H9 (cell line): Measurements from ENCODE around the gene ERC1. TPM values are rescaled to one million over a fixed set of nuclear protein-coding genes. Genes with fewer than 3 reads are reported as not detected.

Experiments
- DNase-seq: peaks from one replicate; pipeline ENCODE4 v3.0.0-alpha.2; 2017
- H2AFZ ChIP-seq: one replicate; pipeline ENCODE4 v1.6.1; 2013; ENCODE audit warnings: mild to moderate bottlenecking, low read length, control low read depth, moderate library complexity
- H2AK5ac ChIP-seq: 2 replicates; pipeline ENCODE4 v1.6.1; 2013; ENCODE audit warnings: low read length, control low read depth, mixed read lengths; ENCODE audit not compliant: insufficient read length
- H2BK120ac ChIP-seq: one replicate; pipeline ENCODE4 v1.6.1; 2013; ENCODE audit warnings: low read depth, mild to moderate bottlenecking, low read length, control low read depth, inconsistent platforms; ENCODE audit not compliant: poor library complexity, severe bottlenecking
- H2BK12ac ChIP-seq: 2 replicates; pipeline ENCODE4 v1.6.1; 2013; ENCODE audit warnings: low read length, control low read depth, mixed read lengths, low read depth; ENCODE audit not compliant: insufficient read length
- H2BK15ac ChIP-seq: 2 replicates; pipeline ENCODE4 v1.6.1; 2013; ENCODE audit warnings: low read depth, low read length, control low read depth
- H2BK20ac ChIP-seq: one replicate; pipeline ENCODE4 v1.6.1; 2013; ENCODE audit warnings: low read depth, mild to moderate bottlenecking, low read length, control low read depth, inconsistent platforms; ENCODE audit not compliant: poor library complexity, severe bottlenecking
- H2BK5ac ChIP-seq: 2 replicates; pipeline ENCODE4 v1.6.1; 2013; ENCODE audit warnings: low read length, control low read depth, mixed read lengths; ENCODE audit not compliant: insufficient read length
- H3K14ac ChIP-seq: 2 replicates; pipeline ENCODE4 v1.6.1; 2013; ENCODE audit warnings: low read length, control low read depth; ENCODE audit not compliant: insufficient read depth
- H3K18ac ChIP-seq: 2 replicates; pipeline ENCODE4 v1.6.1; 2013; ENCODE audit warnings: low read depth, mild to moderate bottlenecking, mixed read lengths, low read length, control low read depth; ENCODE audit not compliant: insufficient read length
- H3K23ac ChIP-seq: 2 replicates; pipeline ENCODE4 v1.6.1; 2013; ENCODE audit warnings: low read length, control low read depth, mixed read lengths, low read depth; ENCODE audit not compliant: insufficient read length
- H3K23me2 ChIP-seq: 2 replicates; pipeline ENCODE4 v1.6.1; 2013; ENCODE audit warnings: low read depth, mild to moderate bottlenecking, mixed read lengths, low read length, control low read depth; ENCODE audit not compliant: insufficient read length, poor library complexity, severe bottlenecking
- H3K27ac ChIP-seq: 2 replicates; pipeline ENCODE4 v1.5.1; 2013; ENCODE audit warnings: low read length, control low read depth, mixed read lengths, low read depth; ENCODE audit not compliant: insufficient read length
- H3K27me3 ChIP-seq: 2 replicates; pipeline ENCODE4 v1.6.1; 2013; ENCODE audit warnings: low read length, control low read depth, inconsistent platforms; ENCODE audit not compliant: insufficient read depth
- H3K4ac ChIP-seq: 2 replicates; pipeline ENCODE4 v1.6.1; 2013; ENCODE audit warnings: low read depth, mild to moderate bottlenecking, control low read depth, inconsistent platforms, low read length, moderate library complexity
- H3K4me1 ChIP-seq: 2 replicates; pipeline ENCODE4 v1.6.1; 2013; ENCODE audit warnings: low read length, control low read depth, inconsistent platforms; ENCODE audit not compliant: insufficient read depth
- H3K4me2 ChIP-seq: 2 replicates; pipeline ENCODE4 v1.6.1; 2013; ENCODE audit warnings: low read length, control low read depth, mixed read lengths; ENCODE audit not compliant: insufficient read length, insufficient read depth
- H3K56ac ChIP-seq: 2 replicates; pipeline ENCODE4 v1.6.1; 2013; ENCODE audit warnings: low read depth, mild to moderate bottlenecking, mixed read lengths, low read length, control low read depth; ENCODE audit not compliant: insufficient read length
- H3K79me1 ChIP-seq: 2 replicates; pipeline ENCODE4 v1.6.1; 2013; ENCODE audit warnings: low read depth, mild to moderate bottlenecking, moderate library complexity, low read length, control low read depth, inconsistent platforms; ENCODE audit not compliant: insufficient read depth, poor library complexity, severe bottlenecking
- H3K79me2 ChIP-seq: 2 replicates; pipeline ENCODE4 v1.6.1; 2013; ENCODE audit warnings: low read length, control low read depth, inconsistent platforms; ENCODE audit not compliant: insufficient read depth
- H3K9ac ChIP-seq: 2 replicates; pipeline ENCODE4 v1.6.1; 2013; ENCODE audit warnings: low read length, control low read depth, mixed read lengths; ENCODE audit not compliant: insufficient read length; ENCODE audit errors: extremely low read depth
- H3K9me3 ChIP-seq: one replicate; pipeline ENCODE4 v1.6.1; 2013; ENCODE audit warnings: low read depth, low read length, inconsistent platforms; ENCODE audit not compliant: control insufficient read depth
- H3T11ph ChIP-seq: one replicate; pipeline ENCODE4 v1.6.1; 2013; ENCODE audit warnings: mild to moderate bottlenecking, low read length, control low read depth, inconsistent platforms
- H4K20me1 ChIP-seq: one replicate; pipeline ENCODE4 v1.6.1; 2013; ENCODE audit not compliant: control insufficient read depth, insufficient read length, insufficient read depth
- H4K5ac ChIP-seq: 2 replicates; pipeline ENCODE4 v1.6.1; 2013; ENCODE audit warnings: low read depth, mild to moderate bottlenecking, mixed read lengths, low read length, control low read depth; ENCODE audit not compliant: insufficient read length
- H4K8ac ChIP-seq: replicated peaks from 2 replicates; pipeline ENCODE4 v1.6.1; 2013; ENCODE audit warnings: low read length, control low read depth, mixed read lengths, low read depth; ENCODE audit not compliant: insufficient read length
- H4K91ac ChIP-seq: 2 replicates; pipeline ENCODE4 v1.6.1; 2013; ENCODE audit warnings: low read depth, mild to moderate bottlenecking, moderate library complexity, mixed read lengths, low read length, control low read depth; ENCODE audit not compliant: insufficient read length
- H3K27ac Mint-ChIP-seq, 3 experiments: 2 replicates in 2 of 3; 3 replicates in 1 of 3; pipeline ENCODE4 v1.8.0; 2020 to 2021; ENCODE audit warnings: mixed read lengths in 3 of 3, mild to moderate bottlenecking in 1 of 3, moderate library complexity in 1 of 3
- H3K27me3 Mint-ChIP-seq: 2 replicates; pipeline ENCODE4 v1.8.0; 2021; ENCODE audit warnings: low read depth, mild to moderate bottlenecking, moderate library complexity, mixed read lengths
- H3K36me3 Mint-ChIP-seq, 3 experiments: 2 replicates in 2 of 3; 3 replicates in 1 of 3; pipeline ENCODE4 v1.8.0; 2020 to 2021; ENCODE audit warnings: low read depth in 3 of 3, mixed read lengths in 3 of 3; ENCODE audit not compliant: insufficient read depth in 1 of 3
- H3K4me1 Mint-ChIP-seq, 2 experiments: 2 replicates each; pipeline ENCODE4 v1.8.0; 2020; ENCODE audit warnings: mixed read lengths in 2 of 2
- H3K4me3 Mint-ChIP-seq, 2 experiments: 2 replicates in 1 of 2; 3 replicates in 1 of 2; pipeline ENCODE4 v1.8.0; 2020 to 2021; ENCODE audit warnings: mild to moderate bottlenecking in 2 of 2, mixed read lengths in 2 of 2, moderate library complexity in 1 of 2
- H3K9me3 Mint-ChIP-seq, 2 experiments: 2 replicates in 1 of 2; 3 replicates in 1 of 2; pipeline ENCODE4 v1.8.0; 2020; ENCODE audit warnings: mild to moderate bottlenecking in 2 of 2, mixed read lengths in 2 of 2, moderate library complexity in 1 of 2
- CTCF ChIP-seq: fragments of 200-600 bp; sonication (generic); conservative IDR thresholded peaks from 3 replicates; pipeline ENCODE4 v1.8.0; 2021; ENCODE audit warnings: antibody characterized with exemption, mild to moderate bottlenecking
- WGBS: extraction: QIAGEN DNeasy Blood & Tissue Kit; methylation state at CpG from one replicate; pipeline ENCODE4 v1.1.7; 2013; ENCODE audit warnings: missing lambda C conversion rate, low lambda C conversion rate, mixed read lengths; ENCODE audit not compliant: insufficient read length; ENCODE audit errors: extremely low coverage; 5-methylcytosine and 5-hydroxymethylcytosine counted together
- total RNA-seq: library from RNA; stranded (reverse); gene quantifications from 2 replicates; pipeline ENCODE4 v1.2.1, GENCODE V29; 2021

The ERC1 gene
- total RNA-seq, 1 experiment from 2014 or later: 51.2 TPM

GRCh38 chr12:1147821-1148220 lies 156.8 kb downstream of the ERC1 start:
- no peaks in the 10 kb centered on the region for H3K4me1 Mint-ChIP-seq
- Histone ChIP-seq H3T11ph (no peak overlapping the region), H2AFZ (no peak overlapping the region), H4K5ac (no peak overlapping the region), H2BK12ac (no peak overlapping the region), H2BK20ac (no peak overlapping the region), H4K91ac (no peak overlapping the region), H2BK5ac (no peak overlapping the region), H3K79me2 (no peaks in the 10 kb centered on the region), H4K20me1 (no peaks in the 10 kb centered on the region), H3K27ac (no peak overlapping the region), H3K4ac (no peak overlapping the region), H3K23me2 (no peaks in the 10 kb centered on the region), H3K79me1 (no peaks in the 10 kb centered on the region), H3K18ac (no peak overlapping the region), H3K14ac (no peak overlapping the region), H3K9me3 (no peaks in the 10 kb centered on the region), H3K27me3 (no peaks in the 10 kb centered on the region), H2AK5ac (no peak overlapping the region), H3K4me2 (no peak overlapping the region), H2BK120ac (no peak overlapping the region), H3K4me1 (no peaks in the 10 kb centered on the region), H4K8ac (no peak overlapping the region), H3K9ac (no peak overlapping the region), H2BK15ac (no peak overlapping the region), H3K56ac (no peak overlapping the region), H3K23ac (no peak overlapping the region)
- H3K27ac Mint-ChIP-seq: 0 out of 7 replicates have a peak overlapping the region, but pooled peaks of 1 of the 3 experiments have one; percentile 47
- H3K4me3 Mint-ChIP-seq: no peak overlapping the region
- peaks cover 0 to 7% (median 4%) of the 10 kb centered on the region in 3 experiments; a peak in 3 of 7 replicates for H3K36me3 Mint-ChIP-seq
- WGBS: no CpG with 5 or more reads among the region's 2 CpGs
- no peaks in the 10 kb centered on the region for H3K9me3 Mint-ChIP-seq
- TF ChIP-seq CTCF: no peak
- no peaks in the 10 kb centered on the region for H3K27me3 Mint-ChIP-seq
- no peak for DNase-seq
